ENCODE measurements around the gene ZBTB5.
"Not testable (repeated sequence)": the region's sequence is repeated elsewhere in the genome, so short reads cannot be mapped to it uniquely, and the experiment has no call there.

The ZBTB5 gene

GRCh38 chr9:37397948-37398347, 67.3 kb downstream of the ZBTB5 start:
- not testable (repeated sequence) for DNase-seq

- DNase-seq: no peak
Measured at GRCh38 chr9:37395663-37396062, 69.6 kb downstream of the ZBTB5 start.

- DNase-seq: no peak
Measured at GRCh38 chr9:37395229-37395628, 70.0 kb downstream of the ZBTB5 start.

- DNase-seq: no peak
Measured at GRCh38 chr9:37392272-37392671, 73.0 kb downstream of the ZBTB5 start.

GRCh38 chr9:37390759-37391158, 74.5 kb downstream of the ZBTB5 start:
- no peak for DNase-seq
